Tracheal epithelial cell (primary cell): ENCODE measurements around the gene PNPT1. TPM values are rescaled to one million over a fixed set of nuclear protein-coding genes. Genes with fewer than 3 reads are reported as not detected.

ENCODE experiments used
- total RNA-seq: library from RNA; depleted of rRNA; stranded (reverse); fragments of >200 nt; gene quantifications from 2 replicates; pipeline ENCODE4 v1.2.1, GENCODE V29; 2014

PNPT1 gene
- total RNA-seq, result 28.6 and 35.9 TPM in 2 replicates

GRCh38 chr2:55693181-55694125, at the start of gene PNPT1:
Gene PNPT1, minus strand, starts transcription at chr2:55693844. Its CDS starts 21 bp downstream, at chr2:55693823.

DNA sequence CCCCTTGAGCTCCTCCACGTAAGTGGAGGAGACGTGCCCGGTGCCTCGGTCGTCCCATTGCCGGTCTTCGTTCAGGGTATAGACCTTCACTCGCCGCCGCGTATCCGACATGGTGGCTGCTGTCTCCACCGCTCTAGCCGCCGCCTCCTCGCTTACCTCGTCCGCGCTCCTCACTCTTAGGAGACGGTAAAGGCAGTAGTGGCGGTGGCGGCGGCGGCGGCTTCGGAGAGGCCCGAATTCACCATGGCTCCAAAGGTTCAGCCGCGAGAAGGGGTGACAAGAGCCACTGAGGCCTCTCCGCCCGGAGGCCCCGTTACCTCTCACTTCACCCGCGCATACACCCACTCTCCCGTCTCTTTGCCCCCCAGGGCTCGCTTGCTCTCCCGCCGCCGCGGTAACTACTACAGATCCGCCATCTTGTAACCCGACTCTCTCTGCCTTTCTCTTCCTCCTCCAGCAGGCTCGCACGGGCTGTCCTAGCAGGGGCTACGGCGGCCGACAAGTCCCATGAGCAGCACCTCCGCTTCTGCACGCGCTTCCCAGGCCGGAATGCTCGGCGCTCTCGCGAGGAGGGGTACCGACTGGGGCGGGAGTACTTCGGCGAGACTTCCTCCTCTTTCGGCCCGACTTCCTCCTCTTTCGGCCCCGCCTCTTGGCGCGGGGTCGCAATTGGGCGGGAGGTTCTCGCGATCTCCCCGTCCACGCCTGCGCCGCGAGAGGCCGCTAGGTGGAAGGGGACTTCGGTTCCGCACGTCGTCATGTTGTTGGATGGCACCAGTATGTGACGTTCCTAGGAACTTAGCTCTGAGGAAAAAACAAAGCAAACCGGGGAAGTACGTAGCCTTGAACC, 76.2 kb downstream of the PNPT1 start, which contains the start of gene PPP4R3B:
PPP4R3B (minus strand) TSS at position 448 of the 850 bp plus-strand sequence; CDS start at position 111, 337 bp downstream.

Other genes with a start within 250 kb of the PNPT1 start
- 10.1 and 12.8 TPM in 2 replicates for gene CFAP36, start 174.1 kb downstream of the PNPT1 start, total RNA-seq
- gene PPP4R3B, start 76.2 kb downstream of the PNPT1 start, total RNA-seq, result 30.4 and 48.4 TPM in 2 replicates
- 116 and 188 TPM in 2 replicates for gene EFEMP1, start 229.9 kb upstream of the PNPT1 start, total RNA-seq